ENCODE data around the gene SLC38A8. TPM values are rescaled to one million over a fixed set of nuclear protein-coding genes. Genes with fewer than 3 reads are reported as not detected.

Gene SLC38A8
- total RNA-seq, 4 donors from 2014 or later: not detected

GRCh38 chr16:84079664-84080063 lies 37.1 kb upstream of the SLC38A8 start:
- peaks cover 94% of the 10 kb centered on the region for H3K36me3 ChIP-seq
- no peaks in the 10 kb centered on the region for H3K27me3 ChIP-seq
- DNase-seq (ENCODE audit: low spot score in 2 of 2): no peak
- no peak overlapping the region for H3K27ac ChIP-seq
- H3K4me3 ChIP-seq: no peak overlapping the region
- no peaks in the 10 kb centered on the region for H3K4me1 ChIP-seq
- H3K9me3 ChIP-seq: no peaks in the 10 kb centered on the region
- 88% methylated on average over 6 of the region's 6 CpGs for WGBS
- TF ChIP-seq CTCF (IDR thresholded peaks at IDR 0.05) (no peak), POLR2A (IDR thresholded peaks at IDR 0.05) (no peak), POLR2AphosphoS5 (IDR thresholded peaks at IDR 0.05) (no peak), EP300 (IDR thresholded peaks at IDR 0.05) (no peak)

- Histone ChIP-seq H3K9me3 (no peaks in the 10 kb centered on the region), H3K27me3 (no peaks in the 10 kb centered on the region), H3K36me3 (peaks cover 98% of the 10 kb centered on the region), H3K4me1 (no peaks in the 10 kb centered on the region), H3K4me3 (no peak overlapping the region), H3K27ac (no peak overlapping the region)
- DNase-seq (ENCODE audit: low spot score in 2 of 2): no peak
- 100% methylated on average over 8 of the region's 11 CpGs for WGBS
- TF ChIP-seq POLR2AphosphoS5 (IDR thresholded peaks at IDR 0.05): no peak
- no peak for TF ChIP-seq EP300 (IDR thresholded peaks at IDR 0.05)
- no peak for TF ChIP-seq CTCF (IDR thresholded peaks at IDR 0.05)
- no peak for TF ChIP-seq POLR2A (IDR thresholded peaks at IDR 0.05)
Observed at GRCh38 chr16:84075376-84075775, 32.8 kb upstream of the SLC38A8 start.

GRCh38 chr16:84074721-84075120 lies 32.1 kb upstream of the SLC38A8 start:
- no peak for DNase-seq (ENCODE audit: low spot score in 2 of 2)
- 91% methylated on average over 1 of the region's 3 CpGs for WGBS
- no peaks in the 10 kb centered on the region for H3K27me3 ChIP-seq
- H3K9me3 ChIP-seq: no peaks in the 10 kb centered on the region
- TF ChIP-seq CTCF (IDR thresholded peaks at IDR 0.05) (no peak), POLR2AphosphoS5 (IDR thresholded peaks at IDR 0.05) (no peak), POLR2A (IDR thresholded peaks at IDR 0.05) (no peak), EP300 (IDR thresholded peaks at IDR 0.05) (no peak)
- H3K4me1 ChIP-seq: no peaks in the 10 kb centered on the region
- H3K4me3 ChIP-seq: no peak overlapping the region
- H3K36me3 ChIP-seq: peaks cover 98% of the 10 kb centered on the region
- no peak overlapping the region for H3K27ac ChIP-seq

GRCh38 chr16:84072014-84072413 lies 29.4 kb upstream of the SLC38A8 start:
- Histone ChIP-seq H3K9me3 (no peaks in the 10 kb centered on the region), H3K27ac (no peak overlapping the region), H3K36me3 (peaks cover 99% of the 10 kb centered on the region), H3K4me3 (no peak overlapping the region), H3K4me1 (no peaks in the 10 kb centered on the region), H3K27me3 (no peaks in the 10 kb centered on the region)
- TF ChIP-seq POLR2A (IDR thresholded peaks at IDR 0.05): no peak
- no peak for TF ChIP-seq EP300 (IDR thresholded peaks at IDR 0.05)
- TF ChIP-seq POLR2AphosphoS5 (IDR thresholded peaks at IDR 0.05): no peak
- no peak for TF ChIP-seq CTCF (IDR thresholded peaks at IDR 0.05)
- DNase-seq (ENCODE audit: low spot score in 2 of 2): no peak
- WGBS: 86% methylated on average over 10 of the region's 10 CpGs

- 89% methylated on average over 8 of the region's 8 CpGs for WGBS
Observed at GRCh38 chr16:84071121-84071520, 28.5 kb upstream of the SLC38A8 start.

More at GRCh38 chr16:84071121-84071520, 28.5 kb upstream of the SLC38A8 start:
- TF ChIP-seq POLR2A (IDR thresholded peaks at IDR 0.05) (no peak), POLR2AphosphoS5 (IDR thresholded peaks at IDR 0.05) (no peak), EP300 (IDR thresholded peaks at IDR 0.05) (no peak), CTCF (IDR thresholded peaks at IDR 0.05) (no peak)
- Histone ChIP-seq H3K36me3 (peaks cover 97% of the 10 kb centered on the region), H3K4me3 (no peak overlapping the region), H3K27me3 (no peaks in the 10 kb centered on the region), H3K9me3 (no peaks in the 10 kb centered on the region), H3K4me1 (no peaks in the 10 kb centered on the region), H3K27ac (no peak overlapping the region)
- DNase-seq (ENCODE audit: low spot score in 2 of 2): no peak

Data from suprapubic skin (tissue), 4 donors.